C4-2B (cell line): Measurements from ENCODE around the gene ORMDL2.

Experiments used
- H3K27ac ChIP-seq: fragments of 450-650 bp; 2 replicates; pipeline ENCODE4 v1.5.1; 2017
- CTCF ChIP-seq: fragments of 450-650 bp; conservative IDR thresholded peaks from 2 replicates; pipeline ENCODE4 v1.5.1; 2017; ENCODE audit warnings: mild to moderate bottlenecking
- ZFX ChIP-seq: fragments of 450-650 bp; IDR thresholded peaks from 2 replicates; pipeline ENCODE4 v1.6.1; 2017

Gene ORMDL2

GRCh38 chr12:55817345-55818139 lies at the start of gene ORMDL2, which contains the start of gene SARNP:
Gene ORMDL2 (plus strand): TSS chr12:55818041. CDS start chr12:55819000, 959 bp downstream.
Gene SARNP (minus strand): TSS chr12:55817724. CDS start chr12:55817701, 23 bp downstream.
- H3K27ac ChIP-seq = peak within 1 kb of the TSS; percentile 95
- TF ChIP-seq CTCF (no peak), ZFX (no peak)

- no peak for TF ChIP-seq CTCF
- TF ChIP-seq ZFX = no peak
- H3K27ac ChIP-seq = no peak overlapping the region
These were observed 46.1 kb upstream of the ORMDL2 start for GRCh38 chr12:55771736-55772135.

- TF ChIP-seq CTCF (no peak), ZFX (no peak)
- H3K27ac ChIP-seq = no peak overlapping the region
These were observed 40.0 kb upstream of the ORMDL2 start for GRCh38 chr12:55777856-55778255.

- H3K27ac ChIP-seq = no peak overlapping the region
These were observed 37.2 kb upstream of the ORMDL2 start for GRCh38 chr12:55780685-55781084.

GRCh38 chr12:55788546-55788945 lies 29.3 kb upstream of the ORMDL2 start:
- no peak for TF ChIP-seq ZFX
- TF ChIP-seq CTCF = no peak
- H3K27ac ChIP-seq = no peak overlapping the region

More at GRCh38 chr12:55780685-55781084, 37.2 kb upstream of the ORMDL2 start:
- TF ChIP-seq CTCF (no peak), ZFX (no peak)

- TF ChIP-seq ZFX = no peak
- TF ChIP-seq CTCF = no peak
These were observed 28.7 kb upstream of the ORMDL2 start for GRCh38 chr12:55789171-55789570.

GRCh38 chr12:55789893-55790292 lies 27.9 kb upstream of the ORMDL2 start:
- H3K27ac ChIP-seq = no peak overlapping the region
- TF ChIP-seq CTCF (no peak), ZFX (no peak)

More at GRCh38 chr12:55789171-55789570, 28.7 kb upstream of the ORMDL2 start:
- no peak overlapping the region for H3K27ac ChIP-seq
